MM.1S (cell line): ENCODE measurements around the gene LPIN1.
"Not testable (repeated sequence)": the region's sequence is repeated elsewhere in the genome, so short reads cannot be mapped to it uniquely, and the experiment has no call there.

ENCODE experiments used
- DNase-seq: peaks from one replicate; pipeline ENCODE4 v3.0.0-alpha.2; 2015
- H2AFZ ChIP-seq: fragments of 300-600 bp; sonication (generic); 2 replicates; pipeline ENCODE4 v1.6.0; 2016; ENCODE audit warnings: antibody characterized with exemption, low read length
- H3F3A ChIP-seq: fragments of 300-600 bp; sonication (generic); 2 replicates; pipeline ENCODE4 v1.6.1; 2016; ENCODE audit warnings: mild to moderate bottlenecking, antibody characterized with exemption, low read length, moderate library complexity, mixed read lengths; ENCODE audit not compliant: insufficient read depth
- H3K27ac ChIP-seq: fragments of 300-600 bp; sonication (generic); 2 replicates; pipeline ENCODE4 v1.5.1; 2016; ENCODE audit warnings: mild to moderate bottlenecking, low read length
- H3K27me3 ChIP-seq: fragments of 300-600 bp; sonication (generic); replicated peaks from 2 replicates; pipeline ENCODE4 v1.6.0; 2016; ENCODE audit warnings: low read length; ENCODE audit not compliant: insufficient read depth
- H3K36me3 ChIP-seq: fragments of 300-600 bp; sonication (generic); replicated peaks from 2 replicates; pipeline ENCODE4 v1.6.1; 2016; ENCODE audit warnings: mild to moderate bottlenecking, low read length, mixed read lengths; ENCODE audit not compliant: insufficient read depth
- H3K4me1 ChIP-seq: fragments of 300-600 bp; sonication (generic); 2 replicates; pipeline ENCODE4 v1.6.1; 2016; ENCODE audit warnings: low read length, mixed read lengths
- H3K4me2 ChIP-seq: fragments of 300-600 bp; sonication (generic); 2 replicates; pipeline ENCODE4 v1.6.0; 2016; ENCODE audit warnings: low read depth, low read length
- H3K4me3 ChIP-seq: fragments of 300-600 bp; sonication (generic); 2 replicates; pipeline ENCODE4 v1.5.1; 2016; ENCODE audit warnings: low read length, mixed read lengths
- H3K79me2 ChIP-seq: fragments of 300-600 bp; sonication (generic); 2 replicates; pipeline ENCODE4 v1.6.1; 2016; ENCODE audit warnings: mixed run types, low read length, mixed read lengths
- H3K9ac ChIP-seq: fragments of 300-600 bp; sonication (generic); 2 replicates; pipeline ENCODE4 v1.6.1; 2016; ENCODE audit warnings: low read length, mixed read lengths
- H3K9me2 ChIP-seq: fragments of 300-600 bp; sonication (generic); replicated peaks from 2 replicates; pipeline ENCODE4 v1.6.1; 2016; ENCODE audit warnings: mild to moderate bottlenecking, low read length, mixed read lengths; ENCODE audit not compliant: insufficient read depth
- H3K9me3 ChIP-seq: fragments of 300-600 bp; sonication (generic); replicated peaks from 2 replicates; pipeline ENCODE4 v1.6.1; 2016; ENCODE audit warnings: mild to moderate bottlenecking, low read length, mixed read lengths; ENCODE audit not compliant: insufficient read depth
- H4K20me1 ChIP-seq: fragments of 300-600 bp; sonication (generic); 2 replicates; pipeline ENCODE4 v1.6.1; 2016; ENCODE audit warnings: mild to moderate bottlenecking, low read length, moderate library complexity, mixed read lengths; ENCODE audit not compliant: insufficient read depth
- CTCF ChIP-seq: fragments of 300-600 bp; sonication (generic); IDR thresholded peaks from 2 replicates; pipeline ENCODE4 v1.5.1; 2016; ENCODE audit warnings: antibody characterized with exemption, low read length, mixed read lengths
- EZH2 ChIP-seq: fragments of 300-600 bp; sonication (generic); optimal IDR thresholded peaks from 2 replicates; pipeline ENCODE3; 2017; ENCODE audit warnings: low read depth, mild to moderate bottlenecking, antibody characterized with exemption, low read length, mixed read lengths
- EZH2phosphoT487 ChIP-seq: fragments of 300-600 bp; sonication (generic); IDR thresholded peaks from 2 replicates; pipeline ENCODE4 v1.6.1; 2018; ENCODE audit warnings: antibody characterized with exemption, low read length

LPIN1 gene

DNA sequence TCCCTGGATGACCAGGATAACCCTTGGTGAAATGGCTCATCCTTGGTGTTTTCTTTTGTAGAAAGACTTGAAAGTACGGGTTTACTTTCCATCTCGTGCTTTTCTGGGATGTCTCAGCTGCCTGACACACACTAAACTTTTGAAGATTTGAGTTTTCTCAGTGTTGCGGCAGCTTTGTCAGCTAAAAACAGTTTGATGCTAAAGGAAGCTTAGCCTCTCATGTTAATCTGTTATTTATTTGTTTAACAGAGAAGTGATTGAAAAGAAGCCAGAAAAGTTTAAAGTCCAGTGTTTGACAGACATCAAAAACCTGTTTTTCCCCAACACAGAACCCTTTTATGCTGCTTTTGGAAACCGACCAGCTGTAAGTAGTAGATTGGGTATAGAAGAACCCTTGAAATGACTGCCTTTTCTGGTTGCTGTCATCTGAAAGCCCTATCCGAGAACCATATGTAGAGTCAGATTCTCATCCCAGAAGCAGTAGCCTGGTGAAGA is 72.8 kb downstream of the LPIN1 start:
- H3K4me2 ChIP-seq: no peak overlapping the region
- DNase-seq: no peak
- H3K4me1 ChIP-seq: no peaks in the 10 kb centered on the region
- no peaks in the 10 kb centered on the region for H3K9me2 ChIP-seq
- TF ChIP-seq EZH2phosphoT487 (no peak), CTCF (no peak), EZH2 (no peak)
- H3F3A ChIP-seq: 0 out of 2 replicates have a peak, but pooled peaks cover 3% of the 10 kb centered on the region
- no peak overlapping the region for H2AFZ ChIP-seq
- no peak overlapping the region for H3K4me3 ChIP-seq
- no peaks in the 10 kb centered on the region for H3K9me3 ChIP-seq
- no peaks in the 10 kb centered on the region for H3K27me3 ChIP-seq
- no peaks in the 10 kb centered on the region for H4K20me1 ChIP-seq
- no peak overlapping the region for H3K9ac ChIP-seq
- no peak overlapping the region for H3K27ac ChIP-seq
- H3K36me3 ChIP-seq: peaks cover 42% of the 10 kb centered on the region
- peaks cover 3% of the 10 kb centered on the region; the same call in 1 of the 2 replicates for H3K79me2 ChIP-seq

GRCh38 chr2:11820650-11821049 is 74.2 kb downstream of the LPIN1 start:
- H3K36me3 ChIP-seq: peaks cover 45% of the 10 kb centered on the region
- no peak overlapping the region for H2AFZ ChIP-seq
- TF ChIP-seq CTCF (no peak), EZH2phosphoT487 (no peak), EZH2 (no peak)

DNA sequence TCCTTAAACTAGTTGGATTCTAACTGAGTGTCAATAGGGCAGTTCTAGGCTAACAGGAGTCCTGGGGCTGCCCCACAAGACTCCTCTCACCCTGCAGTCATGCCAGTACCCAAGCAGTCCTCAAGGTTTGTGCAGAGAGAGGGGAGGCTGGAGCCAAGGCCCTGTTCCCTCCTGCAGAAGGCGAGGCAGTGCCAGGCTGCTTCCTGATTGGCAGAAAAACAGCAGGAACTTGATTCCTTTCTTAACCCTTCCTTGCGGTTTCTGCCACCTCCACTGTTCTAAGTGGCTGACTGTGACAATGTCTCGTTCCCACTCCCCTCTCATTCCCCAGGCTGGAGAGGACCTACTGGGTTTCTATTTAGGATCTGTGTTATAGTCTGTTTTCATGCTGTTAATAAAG is 75.3 kb downstream of the LPIN1 start:
- H3K4me1 ChIP-seq: no peaks in the 10 kb centered on the region
- peaks cover 4% of the 10 kb centered on the region; the same call in 1 of the 2 replicates for H4K20me1 ChIP-seq
- H3K79me2 ChIP-seq: no peaks in the 10 kb centered on the region
- H3K9ac ChIP-seq: no peak overlapping the region
- no peak for DNase-seq
- TF ChIP-seq EZH2phosphoT487 (no peak), EZH2 (no peak), CTCF (no peak)
- H3K36me3 ChIP-seq: peaks cover 41% of the 10 kb centered on the region
- no peak overlapping the region for H3K4me3 ChIP-seq
- H3F3A ChIP-seq: 0 out of 2 replicates have a peak, but pooled peaks cover 3% of the 10 kb centered on the region
- no peak overlapping the region for H3K4me2 ChIP-seq
- H3K9me3 ChIP-seq: no peaks in the 10 kb centered on the region
- no peaks in the 10 kb centered on the region for H3K27me3 ChIP-seq
- no peak overlapping the region for H3K27ac ChIP-seq
- no peaks in the 10 kb centered on the region for H3K9me2 ChIP-seq
- H2AFZ ChIP-seq: no peak overlapping the region

More at GRCh38 chr2:11820650-11821049, 74.2 kb downstream of the LPIN1 start:
- no peak overlapping the region for H3K4me3 ChIP-seq
- H3K4me1 ChIP-seq: no peaks in the 10 kb centered on the region
- DNase-seq: no peak
- H3K9ac ChIP-seq: no peak overlapping the region
- no peaks in the 10 kb centered on the region for H3K9me3 ChIP-seq
- no peaks in the 10 kb centered on the region for H3K79me2 ChIP-seq
- no peak overlapping the region for H3K4me2 ChIP-seq
- H4K20me1 ChIP-seq: no peaks in the 10 kb centered on the region; the same call in 1 of the 2 replicates
- 0 out of 2 replicates have a peak, but pooled peaks cover 3% of the 10 kb centered on the region for H3F3A ChIP-seq
- no peaks in the 10 kb centered on the region for H3K9me2 ChIP-seq
- H3K27ac ChIP-seq: no peak overlapping the region
- H3K27me3 ChIP-seq: no peaks in the 10 kb centered on the region

DNA sequence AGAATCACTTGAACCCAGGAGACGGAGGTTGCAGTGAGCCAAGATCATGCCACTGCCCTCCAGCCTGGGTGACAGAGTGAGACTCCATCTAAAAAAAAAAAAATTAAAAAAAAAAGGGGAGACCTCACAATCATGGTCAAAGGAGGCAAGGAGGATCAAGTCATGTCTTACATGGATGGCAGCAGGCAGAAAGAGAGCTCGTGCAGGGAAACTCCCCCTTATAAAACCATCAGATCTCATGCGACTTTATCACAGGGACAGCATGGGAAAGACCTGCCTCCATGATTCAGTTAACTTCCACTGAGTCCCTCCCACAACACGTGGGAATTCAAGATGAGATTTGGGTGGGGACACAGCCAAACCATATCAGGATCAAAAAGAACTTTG is 75.9 kb downstream of the LPIN1 start:
- not testable (repeated sequence) for H3K27ac ChIP-seq, H3K4me1 ChIP-seq
- H3K36me3 ChIP-seq: peaks cover 41% of the 10 kb centered on the region

More for the DNA sequence above, 75.9 kb downstream of the LPIN1 start:
- H3K27me3 ChIP-seq, H4K20me1 ChIP-seq, DNase-seq, H2AFZ ChIP-seq, H3K9me2 ChIP-seq, H3K4me3 ChIP-seq, H3K9me3 ChIP-seq, H3K4me2 ChIP-seq, H3K9ac ChIP-seq, H3K79me2 ChIP-seq, H3F3A ChIP-seq: not testable (repeated sequence)
